ENCODE data around the gene USP47.

- TF ChIP-seq CTCF (conservative IDR thresholded peaks at IDR 0.05; ENCODE audit: low read depth in 2 of 2) (no peak), CREB1 (CRISPR knock-in tag; IDR thresholded peaks at IDR 0.05; ENCODE audit: low read depth) (no peak), POLR2AphosphoS5 (IDR thresholded peaks at IDR 0.05; ENCODE audit: low read depth) (no peak), ZNF114 (CRISPR knock-in tag; IDR thresholded peaks at IDR 0.05) (no peak), EZH2 (IDR thresholded peaks at IDR 0.05; ENCODE audit: low read depth, unreplicated experiment) (no peak), REST (IDR thresholded peaks at IDR 0.05; ENCODE audit: unreplicated experiment) (no peak), ZNF462 (CRISPR knock-in tag; IDR thresholded peaks at IDR 0.05) (no peak), JUNB (IDR thresholded peaks at IDR 0.05; ENCODE audit: unreplicated experiment) (no peak), EZH2phosphoT487 (IDR thresholded peaks at IDR 0.05; ENCODE audit: unreplicated experiment) (no peak), ZNF331 (CRISPR knock-in tag; IDR thresholded peaks at IDR 0.05; ENCODE audit: low read depth) (no peak), ETS1 (IDR thresholded peaks at IDR 0.05) (no peak), STAT1 (IDR thresholded peaks at IDR 0.05; ENCODE audit: unreplicated experiment) (no peak), NANOG (IDR thresholded peaks at IDR 0.05; ENCODE audit: borderline replicate concordance) (no peak)
Observed at GRCh38 chr11:11964774-11965150, 123.0 kb downstream of the USP47 start.
